ENCODE data around the gene SH3GL2. TPM values are rescaled to one million over a fixed set of nuclear protein-coding genes. Genes with fewer than 3 reads are reported as not detected.

The SH3GL2 gene
- total RNA-seq, 1 experiment from 2014 or later = 1.1 TPM

GRCh38 chr9:17594961-17595360 is 16.1 kb downstream of the SH3GL2 start:
- TF ChIP-seq CTCF (IDR thresholded peaks at IDR 0.05; ENCODE audit: unreplicated experiment) = no peak
- BruUV-seq (replicated peaks) = no TSS peak
- intact Hi-C loops (cut with micrococcal nuclease; ENCODE audit: unreplicated experiment) = no loop called here
- no peak overlapping the region for H3K27ac Mint-ChIP-seq (ENCODE audit: unreplicated experiment)
- CTCF ChIA-PET = no interaction called here
- no peaks in the 10 kb centered on the region for H3K36me3 Mint-ChIP-seq (ENCODE audit: insufficient read depth, unreplicated experiment)
- no peak overlapping the region for H3K4me3 Mint-ChIP-seq (ENCODE audit: low read depth, unreplicated experiment)
- H3K27me3 Mint-ChIP-seq (ENCODE audit: unreplicated experiment) = no peaks in the 10 kb centered on the region
- DNase-seq = no peak
- no peaks in the 10 kb centered on the region for H3K9me3 Mint-ChIP-seq (ENCODE audit: low read depth, unreplicated experiment)
- H3K4me1 Mint-ChIP-seq (ENCODE audit: low read depth, unreplicated experiment) = no peaks in the 10 kb centered on the region

- no peak for DNase-seq
- CTCF ChIA-PET = no interaction called here
- Mint-ChIP-seq H3K9me3 (ENCODE audit: low read depth, unreplicated experiment) (no peaks in the 10 kb centered on the region), H3K4me3 (ENCODE audit: low read depth, unreplicated experiment) (no peak overlapping the region), H3K36me3 (ENCODE audit: insufficient read depth, unreplicated experiment) (no peaks in the 10 kb centered on the region), H3K4me1 (ENCODE audit: low read depth, unreplicated experiment) (peaks cover 8% of the 10 kb centered on the region), H3K27me3 (ENCODE audit: unreplicated experiment) (peaks cover 27% of the 10 kb centered on the region), H3K27ac (ENCODE audit: unreplicated experiment) (no peak overlapping the region)
- intact Hi-C loops (cut with micrococcal nuclease; ENCODE audit: unreplicated experiment) = no loop called here
- TF ChIP-seq CTCF (IDR thresholded peaks at IDR 0.05; ENCODE audit: unreplicated experiment) = no peak
- BruUV-seq (replicated peaks) = no TSS peak
Measured at GRCh38 chr9:17597977-17598376, 19.1 kb downstream of the SH3GL2 start.

GRCh38 chr9:17600962-17601593 is 22.2 kb downstream of the SH3GL2 start:
- peaks cover 8% of the 10 kb centered on the region for H3K4me1 Mint-ChIP-seq (ENCODE audit: low read depth, unreplicated experiment)
- BruUV-seq (replicated peaks) = no TSS peak
- intact Hi-C loops (cut with micrococcal nuclease; ENCODE audit: unreplicated experiment) = no loop called here
- no peaks in the 10 kb centered on the region for H3K36me3 Mint-ChIP-seq (ENCODE audit: insufficient read depth, unreplicated experiment)
- CTCF ChIA-PET = no interaction called here
- H3K27ac Mint-ChIP-seq (ENCODE audit: unreplicated experiment) = no peak overlapping the region
- H3K9me3 Mint-ChIP-seq (ENCODE audit: low read depth, unreplicated experiment) = peaks cover 2% of the 10 kb centered on the region
- no peak for DNase-seq
- peaks cover 36% of the 10 kb centered on the region for H3K27me3 Mint-ChIP-seq (ENCODE audit: unreplicated experiment)
- TF ChIP-seq CTCF (IDR thresholded peaks at IDR 0.05; ENCODE audit: unreplicated experiment) = no peak
- H3K4me3 Mint-ChIP-seq (ENCODE audit: low read depth, unreplicated experiment) = no peak overlapping the region

- no peak overlapping the region for H3K27ac Mint-ChIP-seq (ENCODE audit: unreplicated experiment)
- H3K9me3 Mint-ChIP-seq (ENCODE audit: low read depth, unreplicated experiment) = peaks cover 2% of the 10 kb centered on the region
- H3K4me3 Mint-ChIP-seq (ENCODE audit: low read depth, unreplicated experiment) = no peak overlapping the region
- intact Hi-C loops (cut with micrococcal nuclease; ENCODE audit: unreplicated experiment) = no loop called here
- H3K4me1 Mint-ChIP-seq (ENCODE audit: low read depth, unreplicated experiment) = peaks cover 8% of the 10 kb centered on the region
- no peak for TF ChIP-seq CTCF (IDR thresholded peaks at IDR 0.05; ENCODE audit: unreplicated experiment)
- no TSS peak for BruUV-seq (replicated peaks)
- no peak for DNase-seq
- CTCF ChIA-PET = no interaction called here
- H3K36me3 Mint-ChIP-seq (ENCODE audit: insufficient read depth, unreplicated experiment) = no peaks in the 10 kb centered on the region
- peaks cover 44% of the 10 kb centered on the region for H3K27me3 Mint-ChIP-seq (ENCODE audit: unreplicated experiment)
Measured at GRCh38 chr9:17604556-17604955, 25.7 kb downstream of the SH3GL2 start.
